Natural killer cell (primary cell): ENCODE data around the gene RALGPS1. TPM values are rescaled to one million over a fixed set of nuclear protein-coding genes. Genes with fewer than 3 reads are reported as not detected.
A peak's percentile ranks its signal among the peaks of the same experiment; 100 is the strongest.

Source experiments
- ATAC-seq, 3 donors: fragments of 150-1000 bp in 2 of 3; fragments of 200-7000 bp in 1 of 3; cut with Tn5 transposase; 1 replicate in 1 of 3; 2 replicates in 2 of 3; pipeline ENCODE4 v1.10.0; 2021; ENCODE audit warnings: mild to moderate bottlenecking in 2 of 3, moderate library complexity in 2 of 3
- DNase-seq, 2 donors: peaks; one replicate each; pipeline versions ENCODE4 v3.0.0 to v3.0.0-alpha.2; 2013 to 2021; ENCODE audit warnings: mixed read lengths in 1 of 2
- H3K27ac ChIP-seq: one replicate; pipeline ENCODE4 v1.5.1; 2013; ENCODE audit warnings: mild to moderate bottlenecking, low read length
- H3K27me3 ChIP-seq: one replicate; pipeline ENCODE4 v1.6.1; 2013; ENCODE audit warnings: low read length; ENCODE audit not compliant: control insufficient read depth, insufficient read depth
- H3K36me3 ChIP-seq: one replicate; pipeline ENCODE4 v1.6.1; 2013; ENCODE audit warnings: low read length; ENCODE audit not compliant: control insufficient read depth, insufficient read depth
- H3K4me1 ChIP-seq: one replicate; pipeline ENCODE4 v1.6.1; 2013; ENCODE audit warnings: low read length; ENCODE audit not compliant: control insufficient read depth, insufficient read depth
- H3K4me3 ChIP-seq: one replicate; pipeline ENCODE4 v1.5.1; 2013; ENCODE audit warnings: low read length
- H3K9me3 ChIP-seq: one replicate; pipeline ENCODE4 v1.6.1; 2013; ENCODE audit warnings: low read length; ENCODE audit not compliant: control insufficient read depth, insufficient read depth
- H3K27ac Mint-ChIP-seq, 2 donors: one replicate each; pipeline ENCODE4 v1.8.0; 2022; ENCODE audit warnings: mild to moderate bottlenecking in 2 of 2, mixed read lengths in 2 of 2, moderate library complexity in 1 of 2
- H3K27me3 Mint-ChIP-seq, 2 donors: one replicate each; pipeline ENCODE4 v1.8.0; 2022; ENCODE audit warnings: low read depth in 2 of 2, mixed read lengths in 2 of 2
- H3K36me3 Mint-ChIP-seq: one replicate; pipeline ENCODE4 v1.8.0; 2022; ENCODE audit warnings: mixed read lengths
- H3K4me1 Mint-ChIP-seq, 2 donors: one replicate each; pipeline ENCODE4 v1.8.0; 2022; ENCODE audit warnings: mixed read lengths in 2 of 2
- H3K4me3 Mint-ChIP-seq: one replicate; pipeline ENCODE4 v1.8.0; 2022; ENCODE audit warnings: mild to moderate bottlenecking, moderate library complexity, mixed read lengths
- H3K9me3 Mint-ChIP-seq, 2 donors: one replicate each; pipeline ENCODE4 v1.8.0; 2022; ENCODE audit warnings: mixed read lengths in 2 of 2
- CTCF ChIP-seq: fragments of 200-600 bp; IDR thresholded peaks from one replicate; pipeline ENCODE4 v1.8.0; 2022; ENCODE audit warnings: antibody characterized with exemption
- WGBS: methylation state at CpG from one replicate; pipeline ENCODE4 v1.1.7; 2013; ENCODE audit warnings: missing lambda C conversion rate; ENCODE audit not compliant: insufficient coverage; 5-methylcytosine and 5-hydroxymethylcytosine counted together
- intact Hi-C: fragments of 100-400 bp; cut with micrococcal nuclease; formaldehyde crosslinking; loops from one replicate; pipeline ENCODE4 v1.14.2; 2022
- total RNA-seq, 4 donors: library from RNA; stranded (reverse); fragments of 120-200 nt in 1 of 4; gene quantifications; one replicate each; pipeline versions ENCODE4 v1.2.3 to v1.2.4, GENCODE V29; 2013 to 2022

The RALGPS1 gene
- total RNA-seq, 3 donors from 2014 or later (not counting 1 experiment from before 2014, with no cell fraction given), result 11.9 to 21.2 (median 13.2) TPM

- Histone ChIP-seq H3K9me3 (no peaks in the 10 kb centered on the region), H3K27me3 (no peaks in the 10 kb centered on the region), H3K36me3 (no peaks in the 10 kb centered on the region), H3K27ac (no peak overlapping the region), H3K4me3 (no peak overlapping the region), H3K4me1 (no peaks in the 10 kb centered on the region)
- H3K27me3 Mint-ChIP-seq, result no peaks in the 10 kb centered on the region
- ATAC-seq (no peak), DNase-seq (no peak)
- intact Hi-C loops, result no loop called here
- peaks cover 0 to 18% of the 10 kb centered on the region in 2 donors for H3K4me1 Mint-ChIP-seq
- H3K27ac Mint-ChIP-seq, result peak overlapping the region in 1 of 2 donors; percentile 19
- H3K4me3 Mint-ChIP-seq, result no peak overlapping the region
- no peaks in the 10 kb centered on the region for H3K9me3 Mint-ChIP-seq
- WGBS, result 74% methylated on average over 4 of the region's 4 CpGs
- H3K36me3 Mint-ChIP-seq, result no peaks in the 10 kb centered on the region
- no peak for TF ChIP-seq CTCF
These were observed 145.3 kb downstream of the RALGPS1 start for GRCh38 chr9:127059765-127060361.

DNA sequence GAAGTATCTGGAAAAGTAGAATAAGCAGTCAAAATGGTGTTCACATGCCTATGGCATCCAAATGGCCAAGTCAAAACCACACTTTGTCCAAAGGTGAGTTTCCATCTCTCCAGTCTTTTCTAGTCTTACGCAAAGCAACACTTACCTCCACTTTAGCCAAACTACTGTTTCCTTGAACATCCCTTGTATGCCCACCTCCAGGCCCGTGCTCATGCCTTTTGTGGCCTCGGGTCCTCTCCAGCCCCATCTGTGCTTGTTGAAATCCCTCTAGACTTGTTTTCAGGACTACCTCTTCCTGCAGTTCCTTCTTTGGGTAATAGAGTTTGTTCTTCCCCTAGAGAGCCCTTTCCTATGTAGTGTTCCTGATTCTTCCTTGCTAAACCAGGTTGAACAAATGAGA, 146.8 kb downstream of the RALGPS1 start:
- TF ChIP-seq CTCF, result no peak
- H3K27ac ChIP-seq, result no peak overlapping the region
- H3K27ac Mint-ChIP-seq, result no peak overlapping the region
- no peaks in the 10 kb centered on the region for H3K9me3 Mint-ChIP-seq
- H3K4me1 Mint-ChIP-seq, result peaks cover 0 to 18% of the 10 kb centered on the region in 2 donors
- H3K36me3 Mint-ChIP-seq, result no peaks in the 10 kb centered on the region
- DNase-seq (no peak), ATAC-seq (no peak)
- H3K4me3 ChIP-seq, result no peak overlapping the region
- no peaks in the 10 kb centered on the region for H3K9me3 ChIP-seq
- WGBS, result 100% methylated on average over 3 of the region's 3 CpGs
- H3K27me3 Mint-ChIP-seq, result no peaks in the 10 kb centered on the region
- no peaks in the 10 kb centered on the region for H3K36me3 ChIP-seq
- intact Hi-C loops, result no loop called here
- H3K4me3 Mint-ChIP-seq, result no peak overlapping the region
- no peaks in the 10 kb centered on the region for H3K27me3 ChIP-seq
- H3K4me1 ChIP-seq, result no peaks in the 10 kb centered on the region

GRCh38 chr9:127064335-127064734, 149.8 kb downstream of the RALGPS1 start:
- Histone ChIP-seq H3K36me3 (no peaks in the 10 kb centered on the region), H3K9me3 (no peaks in the 10 kb centered on the region), H3K4me3 (no peak overlapping the region), H3K27me3 (no peaks in the 10 kb centered on the region), H3K4me1 (no peaks in the 10 kb centered on the region), H3K27ac (no peak overlapping the region)
- H3K36me3 Mint-ChIP-seq, result no peaks in the 10 kb centered on the region
- peaks cover 0 to 6% of the 10 kb centered on the region in 2 donors for H3K4me1 Mint-ChIP-seq
- no peak overlapping the region for H3K4me3 Mint-ChIP-seq
- intact Hi-C loops, result no loop called here
- no peaks in the 10 kb centered on the region for H3K9me3 Mint-ChIP-seq
- H3K27me3 Mint-ChIP-seq, result no peaks in the 10 kb centered on the region
- no peak for TF ChIP-seq CTCF
- no peak for DNase-seq
- no peak overlapping the region for H3K27ac Mint-ChIP-seq
- ATAC-seq, result no peak
- WGBS, result 94% methylated on average over 2 of the region's 2 CpGs

- Mint-ChIP-seq H3K4me3 (no peak overlapping the region), H3K4me1 (no peaks in the 10 kb centered on the region), H3K27ac (no peak overlapping the region), H3K27me3 (no peaks in the 10 kb centered on the region), H3K9me3 (no peaks in the 10 kb centered on the region), H3K36me3 (no peaks in the 10 kb centered on the region)
- H3K9me3 ChIP-seq, result no peaks in the 10 kb centered on the region
- ATAC-seq (no peak), DNase-seq (no peak)
- H3K4me3 ChIP-seq, result no peak overlapping the region
- H3K4me1 ChIP-seq, result no peaks in the 10 kb centered on the region
- H3K27me3 ChIP-seq, result no peaks in the 10 kb centered on the region
- no peaks in the 10 kb centered on the region for H3K36me3 ChIP-seq
- intact Hi-C loops, result no loop called here
- TF ChIP-seq CTCF, result no peak
- 100% methylated on average over 1 of the region's 1 CpG for WGBS
- H3K27ac ChIP-seq, result no peak overlapping the region
These were observed 151.0 kb downstream of the RALGPS1 start for GRCh38 chr9:127065592-127065991.
